ENCODE measurements around the gene SLC34A1. TPM values are rescaled to one million over a fixed set of nuclear protein-coding genes. Genes with fewer than 3 reads are reported as not detected.

The SLC34A1 gene
- total and polyA plus RNA-seq, 2 of the 13 experiments (the other 11 are each of a cell fraction or from before 2014, with no cell fraction given) = 0.03 to 0.20 TPM

DNA sequence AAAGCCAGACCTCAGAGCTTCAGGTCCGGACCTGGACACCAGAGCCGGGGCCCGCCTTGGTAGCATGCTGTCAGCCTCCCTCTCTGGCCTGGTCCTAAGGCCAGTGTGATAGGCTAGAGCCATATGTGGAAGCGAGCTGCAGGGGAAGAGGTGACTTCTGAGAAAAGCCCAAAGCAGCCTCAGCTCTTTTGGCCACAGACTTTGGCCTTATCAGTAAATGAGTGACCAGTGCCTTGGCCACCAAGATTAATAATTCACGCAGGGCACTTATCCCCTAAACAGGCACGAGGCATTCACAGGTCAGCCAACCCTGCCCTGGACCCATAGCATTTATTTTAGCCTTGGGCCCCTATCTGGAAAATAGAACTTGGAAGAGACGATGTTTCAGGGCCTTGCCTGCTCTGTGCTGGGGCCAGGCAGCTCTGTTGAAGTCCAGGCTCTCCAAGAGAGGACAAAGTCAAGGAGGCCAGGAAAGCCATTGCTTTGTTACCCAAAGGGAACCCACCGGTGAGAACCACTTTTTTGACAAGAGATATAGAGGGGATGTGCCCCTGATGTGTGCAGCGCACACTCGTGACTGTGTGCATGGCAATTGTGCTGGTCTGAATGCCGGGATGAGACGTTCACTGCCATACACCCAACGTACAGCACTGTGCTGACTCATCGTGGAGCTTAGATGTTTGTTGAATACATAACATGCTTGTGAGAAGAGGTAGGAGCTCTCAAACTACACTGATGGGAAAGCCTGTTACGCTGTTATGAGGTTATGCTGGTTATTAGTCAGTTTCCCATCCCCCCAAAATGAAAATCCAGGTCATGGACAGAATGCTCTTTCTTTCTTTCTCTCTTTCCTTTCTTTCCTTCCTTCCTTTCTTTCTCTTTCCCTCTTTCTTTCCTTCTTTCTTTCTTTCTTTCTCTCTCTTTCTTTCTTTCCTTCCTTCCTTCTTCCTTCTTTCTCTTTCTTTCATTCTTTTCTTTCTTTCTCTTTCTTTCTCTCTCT, 5.0 kb upstream of the SLC34A1 start (continued):
- no peak for TF ChIP-seq ZBTB8A (CRISPR knock-in tag; IDR thresholded peaks at IDR 0.05; ENCODE audit: borderline replicate concordance, low read depth)
- peak; percentile 58; the same call in 1 of the 2 replicates for TF ChIP-seq SMAD3 (CRISPR knock-in tag; IDR thresholded peaks at IDR 0.05)
- TF ChIP-seq, protein P1, sequence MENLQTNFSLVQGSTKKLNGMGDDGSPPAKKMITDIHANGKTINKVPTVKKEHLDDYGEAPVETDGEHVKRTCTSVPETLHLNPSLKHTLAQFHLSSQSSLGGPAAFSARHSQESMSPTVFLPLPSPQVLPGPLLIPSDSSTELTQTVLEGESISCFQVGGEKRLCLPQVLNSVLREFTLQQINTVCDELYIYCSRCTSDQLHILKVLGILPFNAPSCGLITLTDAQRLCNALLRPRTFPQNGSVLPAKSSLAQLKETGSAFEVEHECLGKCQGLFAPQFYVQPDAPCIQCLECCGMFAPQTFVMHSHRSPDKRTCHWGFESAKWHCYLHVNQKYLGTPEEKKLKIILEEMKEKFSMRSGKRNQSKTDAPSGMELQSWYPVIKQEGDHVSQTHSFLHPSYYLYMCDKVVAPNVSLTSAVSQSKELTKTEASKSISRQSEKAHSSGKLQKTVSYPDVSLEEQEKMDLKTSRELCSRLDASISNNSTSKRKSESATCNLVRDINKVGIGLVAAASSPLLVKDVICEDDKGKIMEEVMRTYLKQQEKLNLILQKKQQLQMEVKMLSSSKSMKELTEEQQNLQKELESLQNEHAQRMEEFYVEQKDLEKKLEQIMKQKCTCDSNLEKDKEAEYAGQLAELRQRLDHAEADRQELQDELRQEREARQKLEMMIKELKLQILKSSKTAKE (CRISPR knock-in tag; IDR thresholded peaks at IDR 0.05; ENCODE audit: borderline replicate concordance) = no peak; the same call in 1 of the 2 replicates
- TF ChIP-seq SIN3A (IDR thresholded peaks at IDR 0.05; ENCODE audit: borderline replicate concordance, low read depth, low read length) = peak; percentile 42; the same call in 1 of the 2 replicates
- no peak for TF ChIP-seq CREB1 (IDR thresholded peaks at IDR 0.05)
- TF ChIP-seq CREB1 (CRISPR knock-in tag; IDR thresholded peaks at IDR 0.05) = peak; percentile 64
- TF ChIP-seq ZSCAN9 (CRISPR knock-in tag; IDR thresholded peaks at IDR 0.05; ENCODE audit: borderline replicate concordance) = peak; percentile 11; the same call in 1 of the 2 replicates
- TF ChIP-seq CBX1 (IDR thresholded peaks at IDR 0.05; ENCODE audit: low read depth) = no peak
- TF ChIP-seq, protein P2, sequence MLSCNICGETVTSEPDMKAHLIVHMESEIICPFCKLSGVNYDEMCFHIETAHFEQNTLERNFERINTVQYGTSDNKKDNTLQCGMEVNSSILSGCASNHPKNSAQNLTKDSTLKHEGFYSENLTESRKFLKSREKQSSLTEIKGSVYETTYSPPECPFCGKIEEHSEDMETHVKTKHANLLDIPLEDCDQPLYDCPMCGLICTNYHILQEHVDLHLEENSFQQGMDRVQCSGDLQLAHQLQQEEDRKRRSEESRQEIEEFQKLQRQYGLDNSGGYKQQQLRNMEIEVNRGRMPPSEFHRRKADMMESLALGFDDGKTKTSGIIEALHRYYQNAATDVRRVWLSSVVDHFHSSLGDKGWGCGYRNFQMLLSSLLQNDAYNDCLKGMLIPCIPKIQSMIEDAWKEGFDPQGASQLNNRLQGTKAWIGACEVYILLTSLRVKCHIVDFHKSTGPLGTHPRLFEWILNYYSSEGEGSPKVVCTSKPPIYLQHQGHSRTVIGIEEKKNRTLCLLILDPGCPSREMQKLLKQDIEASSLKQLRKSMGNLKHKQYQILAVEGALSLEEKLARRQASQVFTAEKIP (CRISPR knock-in tag; IDR thresholded peaks at IDR 0.05; ENCODE audit: borderline replicate concordance) = no peak
- no peak for TF ChIP-seq RORA (CRISPR knock-in tag; IDR thresholded peaks at IDR 0.05)
- TF ChIP-seq ZNF430 (CRISPR knock-in tag; IDR thresholded peaks at IDR 0.05) = no peak
- peak; percentile 59; the same call in 1 of the 2 replicates for TF ChIP-seq NFKBIZ (CRISPR knock-in tag; IDR thresholded peaks at IDR 0.05)
- TF ChIP-seq ZNF773 (CRISPR knock-in tag; IDR thresholded peaks at IDR 0.05; ENCODE audit: borderline replicate concordance) = 0 out of 2 replicates have a peak, but pooled peaks have one; percentile 30
- no peak; the same call in 1 of the 2 replicates for TF ChIP-seq ZNF234 (CRISPR knock-in tag; conservative IDR thresholded peaks at IDR 0.05)
- TF ChIP-seq, protein P3, sequence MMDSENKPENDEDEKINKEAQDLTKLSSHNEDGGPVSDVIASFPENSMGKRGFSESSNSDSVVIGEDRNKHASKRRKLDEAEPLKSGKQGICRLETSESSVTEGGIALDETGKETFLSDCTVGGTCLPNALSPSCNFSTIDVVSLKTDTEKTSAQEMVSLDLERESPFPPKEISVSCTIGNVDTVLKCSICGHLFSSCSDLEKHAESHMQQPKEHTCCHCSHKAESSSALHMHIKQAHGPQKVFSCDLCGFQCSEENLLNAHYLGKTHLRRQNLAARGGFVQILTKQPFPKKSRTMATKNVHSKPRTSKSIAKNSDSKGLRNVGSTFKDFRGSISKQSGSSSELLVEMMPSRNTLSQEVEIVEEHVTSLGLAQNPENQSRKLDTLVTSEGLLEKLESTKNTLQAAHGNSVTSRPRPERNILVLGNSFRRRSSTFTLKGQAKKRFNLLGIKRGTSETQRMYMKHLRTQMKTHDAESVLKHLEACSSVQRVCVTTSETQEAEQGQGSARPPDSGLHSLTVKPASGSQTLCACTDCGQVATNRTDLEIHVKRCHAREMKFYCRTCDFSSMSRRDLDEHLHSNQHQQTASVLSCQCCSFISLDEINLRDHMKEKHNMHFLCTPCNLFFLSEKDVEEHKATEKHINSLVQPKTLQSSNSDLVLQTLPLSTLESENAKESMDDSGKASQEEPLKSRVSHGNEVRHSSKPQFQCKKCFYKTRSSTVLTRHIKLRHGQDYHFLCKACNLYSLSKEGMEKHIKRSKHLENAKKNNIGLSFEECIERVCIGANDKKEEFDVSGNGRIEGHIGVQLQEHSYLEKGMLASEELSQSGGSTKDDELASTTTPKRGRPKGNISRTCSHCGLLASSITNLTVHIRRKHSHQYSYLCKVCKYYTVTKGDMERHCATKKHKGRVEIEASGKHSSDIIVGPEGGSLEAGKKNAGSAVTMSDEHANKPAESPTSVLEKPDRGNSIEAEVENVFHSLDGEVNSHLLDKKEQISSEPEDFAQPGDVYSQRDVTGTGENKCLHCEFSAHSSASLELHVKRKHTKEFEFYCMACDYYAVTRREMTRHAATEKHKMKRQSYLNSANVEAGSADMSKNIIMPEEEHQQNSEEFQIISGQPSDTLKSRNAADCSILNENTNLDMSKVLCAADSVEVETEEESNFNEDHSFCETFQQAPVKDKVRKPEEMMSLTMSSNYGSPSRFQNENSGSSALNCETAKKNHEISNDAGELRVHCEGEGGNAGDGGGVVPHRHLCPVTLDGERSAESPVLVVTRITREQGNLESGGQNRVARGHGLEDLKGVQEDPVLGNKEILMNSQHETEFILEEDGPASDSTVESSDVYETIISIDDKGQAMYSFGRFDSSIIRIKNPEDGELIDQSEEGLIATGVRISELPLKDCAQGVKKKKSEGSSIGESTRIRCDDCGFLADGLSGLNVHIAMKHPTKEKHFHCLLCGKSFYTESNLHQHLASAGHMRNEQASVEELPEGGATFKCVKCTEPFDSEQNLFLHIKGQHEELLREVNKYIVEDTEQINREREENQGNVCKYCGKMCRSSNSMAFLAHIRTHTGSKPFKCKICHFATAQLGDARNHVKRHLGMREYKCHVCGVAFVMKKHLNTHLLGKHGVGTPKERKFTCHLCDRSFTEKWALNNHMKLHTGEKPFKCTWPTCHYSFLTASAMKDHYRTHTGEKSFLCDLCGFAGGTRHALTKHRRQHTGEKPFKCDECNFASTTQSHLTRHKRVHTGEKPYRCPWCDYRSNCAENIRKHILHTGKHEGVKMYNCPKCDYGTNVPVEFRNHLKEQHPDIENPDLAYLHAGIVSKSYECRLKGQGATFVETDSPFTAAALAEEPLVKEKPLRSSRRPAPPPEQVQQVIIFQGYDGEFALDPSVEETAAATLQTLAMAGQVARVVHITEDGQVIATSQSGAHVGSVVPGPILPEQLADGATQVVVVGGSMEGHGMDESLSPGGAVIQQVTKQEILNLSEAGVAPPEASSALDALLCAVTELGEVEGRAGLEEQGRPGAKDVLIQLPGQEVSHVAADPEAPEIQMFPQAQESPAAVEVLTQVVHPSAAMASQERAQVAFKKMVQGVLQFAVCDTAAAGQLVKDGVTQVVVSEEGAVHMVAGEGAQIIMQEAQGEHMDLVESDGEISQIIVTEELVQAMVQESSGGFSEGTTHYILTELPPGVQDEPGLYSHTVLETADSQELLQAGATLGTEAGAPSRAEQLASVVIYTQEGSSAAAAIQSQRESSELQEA (CRISPR knock-in tag; IDR thresholded peaks at IDR 0.05; ENCODE audit: not compliant biosample characterization) = no peak
